Measurements from ENCODE around the gene SPECC1L.

Gene SPECC1L

DNA sequence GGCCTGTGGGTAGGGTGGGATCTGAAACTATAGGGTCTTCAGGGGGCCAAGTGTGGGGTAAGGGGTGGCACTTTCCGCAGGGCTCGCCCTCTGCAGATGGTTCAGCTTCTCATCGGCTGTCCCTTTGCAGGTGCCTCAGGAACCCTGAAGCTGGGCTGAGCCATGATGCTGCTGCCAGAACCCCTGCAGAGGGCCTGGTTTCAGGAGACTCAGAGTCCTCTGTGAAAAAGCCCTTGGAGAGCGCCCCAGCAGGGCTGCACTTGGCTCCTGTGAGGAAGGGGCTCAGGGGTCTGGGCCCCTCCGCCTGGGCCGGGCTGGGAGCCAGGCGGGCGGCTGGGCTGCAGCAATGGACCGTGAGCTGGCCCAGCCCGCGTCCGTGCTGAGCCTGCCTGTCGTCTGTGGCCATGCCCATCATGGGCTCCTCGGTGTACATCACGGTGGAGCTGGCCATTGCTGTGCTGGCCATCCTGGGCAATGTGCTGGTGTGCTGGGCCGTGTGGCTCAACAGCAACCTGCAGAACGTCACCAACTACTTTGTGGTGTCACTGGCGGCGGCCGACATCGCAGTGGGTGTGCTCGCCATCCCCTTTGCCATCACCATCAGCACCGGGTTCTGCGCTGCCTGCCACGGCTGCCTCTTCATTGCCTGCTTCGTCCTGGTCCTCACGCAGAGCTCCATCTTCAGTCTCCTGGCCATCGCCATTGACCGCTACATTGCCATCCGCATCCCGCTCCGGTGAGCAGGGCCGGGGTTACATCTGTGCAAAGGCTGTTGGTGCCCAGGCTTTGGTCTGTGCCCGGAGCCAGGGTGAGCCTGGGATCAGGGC, 162.6 kb downstream of the SPECC1L start:
- no peak for DNase-seq

DNA sequence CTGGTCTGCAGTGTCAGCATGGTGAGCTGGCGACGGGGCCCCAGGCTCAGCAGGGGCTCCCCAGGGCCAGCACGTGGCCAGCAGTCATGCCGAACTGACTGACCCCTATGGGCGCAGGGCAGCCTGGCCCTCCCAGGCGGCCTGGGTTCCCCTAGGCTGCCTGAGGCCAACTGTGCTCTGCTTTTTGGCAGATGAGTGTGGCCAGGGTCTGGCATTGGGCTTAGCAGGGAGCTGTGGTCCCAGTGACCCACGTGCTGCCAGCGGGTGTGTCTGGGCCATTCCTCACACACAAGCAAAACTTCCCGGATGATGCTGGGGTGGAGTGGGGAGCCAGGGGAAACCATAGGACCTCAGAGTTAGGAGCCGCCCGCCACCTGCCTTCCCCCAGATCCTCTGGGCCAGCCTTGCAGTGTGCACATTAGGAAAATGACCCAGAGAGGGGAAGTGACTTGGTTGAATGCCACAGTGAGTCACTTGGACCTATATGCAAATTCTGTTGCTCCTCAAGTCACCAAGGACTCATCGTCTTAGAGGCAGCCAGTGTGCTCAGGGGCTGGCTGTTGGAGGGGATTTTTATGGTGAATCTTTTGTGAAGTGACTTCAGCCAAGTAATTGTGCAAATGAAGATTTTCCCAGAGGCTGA, 163.3 kb downstream of the SPECC1L start:
- no peak for DNase-seq

DNA sequence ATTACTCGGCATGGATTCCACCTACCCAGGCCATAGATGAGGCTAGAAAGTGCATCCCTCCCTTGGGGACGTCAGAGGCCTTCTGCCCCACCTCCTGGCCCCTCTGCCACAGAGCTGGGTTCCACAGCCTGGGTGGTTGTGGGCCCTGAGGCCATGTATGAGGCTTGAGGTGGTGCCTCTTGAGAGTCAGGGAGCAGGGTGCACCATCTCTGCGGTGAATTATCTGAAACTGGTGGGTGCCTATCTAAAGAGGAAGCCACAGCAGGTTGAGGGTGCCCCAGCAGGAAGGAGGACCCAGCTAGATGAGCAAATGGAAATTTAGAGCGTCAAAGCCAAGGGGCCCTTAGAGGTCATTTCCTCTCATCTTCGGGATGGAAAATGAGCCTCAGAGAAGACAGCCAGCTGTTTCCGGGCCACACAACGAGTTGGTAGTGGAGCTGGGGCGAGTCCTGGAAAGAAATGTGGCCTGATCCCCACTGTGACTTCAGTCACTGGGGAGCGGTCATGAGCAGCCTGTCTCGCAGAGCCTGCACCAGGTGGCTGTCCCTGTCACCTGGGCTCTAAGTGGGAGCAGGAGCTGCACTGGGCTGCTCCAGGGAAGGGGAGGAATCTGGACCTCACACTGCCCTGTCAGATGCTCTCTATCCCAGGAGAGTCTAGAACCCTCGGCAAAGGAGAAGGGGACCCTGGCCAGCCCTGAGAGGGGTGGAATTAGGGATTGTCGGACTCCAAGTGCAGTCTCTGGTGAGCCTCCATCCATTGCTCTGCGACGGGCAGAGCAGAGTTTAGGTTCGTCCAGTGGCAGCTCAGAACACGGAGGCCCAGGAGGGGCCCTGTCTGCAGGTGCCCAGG, 164.1 kb downstream of the SPECC1L start:
- DNase-seq = no peak

DNA sequence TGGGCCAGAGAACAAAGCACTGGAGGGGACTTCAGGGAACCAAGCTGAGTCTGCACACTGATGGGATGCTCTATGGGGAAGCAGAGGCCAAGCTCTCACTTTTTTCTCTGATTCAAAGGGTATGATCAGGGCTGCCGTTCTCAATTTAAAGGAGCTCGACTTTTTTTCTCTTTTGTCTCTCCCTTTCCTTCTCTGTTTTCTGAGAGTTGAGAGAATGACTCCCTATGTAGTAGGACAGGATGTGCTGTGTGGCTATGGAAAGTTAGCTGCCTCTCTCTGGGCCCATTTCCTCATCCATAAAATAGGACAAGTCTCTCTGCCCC, 164.7 kb downstream of the SPECC1L start:
- DNase-seq = no peak

DNA sequence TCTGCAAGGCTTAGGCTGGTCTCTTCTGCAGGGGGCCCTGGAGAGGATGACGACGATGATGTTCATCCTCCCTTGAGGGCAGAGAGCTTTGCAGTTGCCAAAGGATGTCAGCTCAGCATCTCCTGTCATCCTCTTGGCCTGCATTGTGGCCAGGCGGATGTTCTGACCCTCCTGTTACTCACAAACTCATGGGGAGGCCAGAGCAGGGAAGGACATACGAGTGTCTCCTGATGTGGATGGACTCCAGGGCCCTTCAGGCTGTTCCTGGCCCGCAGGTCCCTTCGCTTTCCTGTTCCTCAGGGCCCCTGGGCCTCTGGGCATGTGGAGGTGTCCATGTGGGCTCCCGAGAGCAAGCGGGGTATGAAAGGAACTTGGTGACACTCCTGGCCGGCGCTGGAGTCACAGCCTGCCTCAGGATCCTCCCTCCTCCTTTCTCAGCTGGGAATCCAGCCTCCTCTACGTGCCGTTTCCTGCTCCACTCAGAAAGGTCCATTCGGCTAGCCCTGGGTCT, 165.3 kb downstream of the SPECC1L start:
- DNase-seq = no peak

DNA sequence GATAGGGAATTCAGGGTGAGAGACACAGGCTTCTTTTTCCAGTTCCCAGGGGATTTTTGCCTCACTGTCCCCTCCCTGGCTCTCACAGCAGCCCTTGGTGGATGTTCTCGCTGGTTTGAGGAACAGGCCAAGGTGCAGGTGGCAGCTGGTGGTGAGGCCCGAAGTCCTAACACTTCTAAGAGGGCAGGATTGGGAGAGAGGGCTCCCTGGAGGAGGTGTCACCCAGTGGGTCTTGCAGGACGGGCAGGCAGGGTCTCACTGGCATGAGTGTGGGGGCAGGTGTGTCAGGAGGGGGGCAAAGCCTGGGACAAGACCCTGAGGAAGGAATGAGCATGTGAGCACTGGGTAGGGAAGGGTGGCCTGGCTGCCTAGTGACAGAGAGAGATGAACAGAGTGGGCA, 165.9 kb downstream of the SPECC1L start:
- DNase-seq = no peak

DNA sequence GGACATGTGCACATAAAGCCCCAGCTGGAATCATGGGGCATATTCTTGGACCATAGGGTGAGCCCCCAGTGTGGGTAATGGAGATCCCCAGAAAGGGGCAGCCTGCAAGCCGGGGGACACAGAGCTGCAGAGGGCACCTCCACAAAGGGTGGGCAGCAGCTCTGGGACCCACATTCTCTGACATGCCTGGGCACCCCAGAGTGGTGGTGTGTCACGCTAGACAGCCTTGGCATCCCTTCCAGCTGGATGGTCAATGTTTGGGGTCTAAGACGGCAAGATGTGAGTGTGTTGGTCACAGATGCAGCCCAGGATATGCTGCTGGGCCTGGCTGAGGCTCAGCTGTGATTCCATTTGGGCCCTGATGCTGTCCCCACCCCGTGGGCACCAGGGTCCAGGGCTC, 166.5 kb downstream of the SPECC1L start:
- no peak for DNase-seq

DNA sequence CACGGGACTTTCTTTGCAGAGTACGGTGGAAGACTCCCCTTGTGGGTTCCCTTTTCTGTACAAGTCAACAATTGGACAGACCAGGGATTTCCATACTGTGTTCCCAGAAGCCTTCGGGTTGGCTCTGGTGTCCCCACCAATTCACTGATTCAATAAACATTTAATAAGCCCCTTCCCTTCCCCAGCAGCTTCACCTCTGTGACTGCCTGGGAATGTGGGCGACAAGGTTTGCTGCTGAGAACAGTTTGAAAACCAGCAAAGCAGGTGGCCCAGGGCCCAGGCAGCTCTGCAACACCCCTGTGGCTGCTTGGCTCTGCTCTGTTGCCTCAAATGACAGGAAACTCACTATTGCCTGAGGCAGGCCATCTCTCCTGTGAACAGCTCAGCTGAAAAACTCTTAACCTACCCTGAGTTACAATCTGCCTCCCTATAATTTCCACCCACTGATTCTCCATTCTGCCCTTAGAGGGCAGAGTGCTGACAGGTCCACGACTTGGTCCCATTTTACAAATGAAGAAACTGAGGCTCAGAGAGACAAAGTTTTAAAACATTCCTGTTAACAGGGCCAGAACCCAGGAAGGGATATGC, 167.2 kb downstream of the SPECC1L start:
- no peak for DNase-seq

DNA sequence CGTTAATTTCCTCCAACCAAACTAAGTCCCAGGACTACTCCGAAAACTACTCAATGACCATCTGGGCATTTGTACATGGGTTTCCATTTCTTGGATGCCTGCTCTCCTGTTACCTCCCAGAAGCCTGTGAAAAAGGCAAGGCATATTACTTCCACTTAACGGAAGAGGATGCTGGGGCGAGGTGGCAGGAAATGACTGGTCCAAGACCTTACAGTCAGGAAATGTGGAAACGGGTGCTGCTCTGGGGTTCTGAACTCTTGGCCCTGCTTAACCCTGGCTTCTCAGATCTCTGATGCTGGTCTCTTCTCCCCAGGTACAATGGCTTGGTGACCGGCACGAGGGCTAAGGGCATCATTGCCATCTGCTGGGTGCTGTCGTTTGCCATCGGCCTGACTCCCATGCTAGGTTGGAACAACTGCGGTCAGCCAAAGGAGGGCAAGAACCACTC, 169.7 kb downstream of the SPECC1L start:
- DNase-seq = no peak

DNA sequence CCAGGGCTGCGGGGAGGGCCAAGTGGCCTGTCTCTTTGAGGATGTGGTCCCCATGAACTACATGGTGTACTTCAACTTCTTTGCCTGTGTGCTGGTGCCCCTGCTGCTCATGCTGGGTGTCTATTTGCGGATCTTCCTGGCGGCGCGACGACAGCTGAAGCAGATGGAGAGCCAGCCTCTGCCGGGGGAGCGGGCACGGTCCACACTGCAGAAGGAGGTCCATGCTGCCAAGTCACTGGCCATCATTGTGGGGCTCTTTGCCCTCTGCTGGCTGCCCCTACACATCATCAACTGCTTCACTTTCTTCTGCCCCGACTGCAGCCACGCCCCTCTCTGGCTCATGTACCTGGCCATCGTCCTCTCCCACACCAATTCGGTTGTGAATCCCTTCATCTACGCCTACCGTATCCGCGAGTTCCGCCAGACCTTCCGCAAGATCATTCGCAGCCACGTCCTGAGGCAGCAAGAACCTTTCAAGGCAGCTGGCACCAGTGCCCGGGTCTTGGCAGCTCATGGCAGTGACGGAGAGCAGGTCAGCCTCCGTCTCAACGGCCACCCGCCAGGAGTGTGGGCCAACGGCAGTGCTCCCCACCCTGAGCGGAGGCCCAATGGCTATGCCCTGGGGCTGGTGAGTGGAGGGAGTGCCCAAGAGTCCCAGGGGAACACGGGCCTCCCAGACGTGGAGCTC, 170.2 kb downstream of the SPECC1L start:
- DNase-seq = no peak

DNA sequence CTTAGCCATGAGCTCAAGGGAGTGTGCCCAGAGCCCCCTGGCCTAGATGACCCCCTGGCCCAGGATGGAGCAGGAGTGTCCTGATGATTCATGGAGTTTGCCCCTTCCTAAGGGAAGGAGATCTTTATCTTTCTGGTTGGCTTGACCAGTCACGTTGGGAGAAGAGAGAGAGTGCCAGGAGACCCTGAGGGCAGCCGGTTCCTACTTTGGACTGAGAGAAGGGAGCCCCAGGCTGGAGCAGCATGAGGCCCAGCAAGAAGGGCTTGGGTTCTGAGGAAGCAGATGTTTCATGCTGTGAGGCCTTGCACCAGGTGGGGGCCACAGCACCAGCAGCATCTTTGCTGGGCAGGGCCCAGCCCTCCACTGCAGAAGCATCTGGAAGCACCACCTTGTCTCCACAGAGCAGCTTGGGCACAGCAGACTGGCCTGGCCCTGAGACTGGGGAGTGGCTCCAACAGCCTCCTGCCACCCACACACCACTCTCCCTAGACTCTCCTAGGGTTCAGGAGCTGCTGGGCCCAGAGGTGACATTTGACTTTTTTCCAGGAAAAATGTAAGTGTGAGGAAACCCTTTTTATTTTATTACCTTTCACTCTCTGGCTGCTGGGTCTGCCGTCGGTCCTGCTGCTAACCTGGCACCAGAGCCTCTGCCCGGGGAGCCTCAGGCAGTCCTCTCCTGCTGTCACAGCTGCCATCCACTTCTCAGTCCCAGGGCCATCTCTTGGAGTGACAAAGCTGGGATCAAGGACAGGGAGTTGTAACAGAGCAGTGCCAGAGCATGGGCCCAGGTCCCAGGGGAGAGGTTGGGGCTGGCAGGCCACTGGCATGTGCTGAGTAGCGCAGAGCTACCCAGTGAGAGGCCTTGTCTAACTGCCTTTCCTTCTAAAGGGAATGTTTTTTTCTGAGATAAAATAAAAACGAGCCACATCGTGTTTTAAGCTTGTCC, 171.0 kb downstream of the SPECC1L start:
- no peak for DNase-seq

DNA sequence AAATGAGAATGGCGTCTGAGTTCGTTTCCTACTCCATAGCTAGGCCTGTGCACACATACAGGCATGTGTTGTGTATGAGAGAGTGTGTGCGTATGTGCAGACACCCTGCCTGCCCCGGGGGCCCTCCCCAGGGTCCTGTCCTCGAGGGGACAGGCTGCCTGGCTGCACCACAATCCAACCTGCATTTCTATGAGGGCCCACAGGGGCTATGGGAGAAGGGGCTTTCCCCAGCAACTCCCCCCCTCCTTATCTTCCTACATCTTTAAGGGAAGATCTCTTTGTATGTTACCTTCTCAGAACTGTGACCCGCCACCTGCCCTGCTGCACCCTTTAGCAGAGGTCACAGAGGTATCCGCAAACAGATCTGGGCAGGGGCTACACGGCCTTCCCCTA, 171.7 kb downstream of the SPECC1L start:
- DNase-seq = no peak

DNA sequence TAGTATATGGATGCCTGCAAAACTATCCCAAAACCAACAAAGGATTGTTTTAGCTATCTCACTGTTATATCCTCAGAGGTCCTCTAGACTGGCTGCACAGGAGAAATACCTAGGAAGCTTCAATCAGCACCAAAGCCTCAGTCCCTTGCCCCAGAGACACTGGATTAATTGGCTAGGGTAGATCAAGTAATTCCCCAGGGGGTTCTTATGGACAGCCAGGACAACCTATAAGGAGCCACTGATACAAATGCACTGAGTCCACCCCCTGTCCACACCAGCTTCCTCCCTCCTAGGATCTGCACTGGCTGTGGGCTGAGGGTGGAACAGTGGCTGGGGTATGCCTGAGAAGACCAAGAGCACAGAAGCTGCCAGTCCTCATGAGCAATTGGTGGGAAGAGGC, 173.0 kb downstream of the SPECC1L start:
- no peak for DNase-seq

DNA sequence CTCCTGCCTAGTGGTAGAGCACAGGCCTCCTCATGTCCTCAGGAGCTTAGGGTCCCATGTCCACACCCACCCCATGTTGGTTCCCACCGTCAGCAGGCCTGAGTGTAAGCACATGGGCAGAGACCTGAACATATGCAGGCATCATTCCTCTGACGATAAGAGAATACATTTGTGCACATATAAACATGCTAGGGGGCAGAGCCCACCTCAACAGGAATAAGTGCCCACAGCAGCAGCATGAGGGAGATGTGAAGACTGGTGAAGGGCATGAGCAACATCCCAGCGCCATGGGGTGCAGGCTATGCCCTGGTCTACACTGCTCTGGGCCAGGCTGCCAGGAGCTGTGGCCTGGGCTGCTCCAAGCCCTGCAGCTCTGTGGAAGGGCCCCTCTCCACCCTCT, 173.6 kb downstream of the SPECC1L start:
- no peak for DNase-seq

DNA sequence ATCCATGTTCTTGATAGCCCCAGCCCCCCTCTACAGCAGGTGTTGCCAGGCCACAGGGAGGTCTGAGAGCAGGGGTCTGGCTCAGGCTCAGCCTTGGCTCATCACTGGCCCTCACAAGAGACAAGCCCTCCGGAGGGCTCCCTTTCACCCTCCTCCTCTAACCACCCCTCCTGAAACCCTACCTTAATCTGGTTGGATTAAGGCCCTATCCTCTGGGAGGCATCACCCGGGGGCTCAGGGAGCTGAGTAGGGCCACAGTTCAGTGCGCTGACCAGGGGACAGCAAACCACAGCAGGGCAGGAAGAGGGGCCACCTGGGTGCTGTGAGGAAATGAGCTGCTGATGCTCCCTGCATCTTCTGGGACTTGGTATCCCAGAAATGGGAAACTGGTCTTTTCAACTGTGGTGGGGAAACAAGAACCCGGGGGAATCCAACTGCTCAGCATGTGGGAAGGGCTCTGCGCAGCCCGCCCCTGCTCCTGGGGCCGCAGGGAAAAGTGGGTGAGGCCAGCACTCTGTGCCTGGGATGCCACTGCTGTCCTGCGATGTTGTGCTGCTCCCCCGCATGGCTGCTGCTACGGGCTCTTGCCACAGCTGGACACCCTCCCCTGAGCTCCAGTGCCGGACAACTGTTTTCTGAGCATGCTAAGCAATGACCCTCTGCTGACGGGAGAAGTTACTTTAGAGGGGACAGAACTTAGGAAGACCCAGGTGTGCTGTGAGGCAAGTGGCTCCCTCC, 174.3 kb downstream of the SPECC1L start:
- DNase-seq = no peak

DNA sequence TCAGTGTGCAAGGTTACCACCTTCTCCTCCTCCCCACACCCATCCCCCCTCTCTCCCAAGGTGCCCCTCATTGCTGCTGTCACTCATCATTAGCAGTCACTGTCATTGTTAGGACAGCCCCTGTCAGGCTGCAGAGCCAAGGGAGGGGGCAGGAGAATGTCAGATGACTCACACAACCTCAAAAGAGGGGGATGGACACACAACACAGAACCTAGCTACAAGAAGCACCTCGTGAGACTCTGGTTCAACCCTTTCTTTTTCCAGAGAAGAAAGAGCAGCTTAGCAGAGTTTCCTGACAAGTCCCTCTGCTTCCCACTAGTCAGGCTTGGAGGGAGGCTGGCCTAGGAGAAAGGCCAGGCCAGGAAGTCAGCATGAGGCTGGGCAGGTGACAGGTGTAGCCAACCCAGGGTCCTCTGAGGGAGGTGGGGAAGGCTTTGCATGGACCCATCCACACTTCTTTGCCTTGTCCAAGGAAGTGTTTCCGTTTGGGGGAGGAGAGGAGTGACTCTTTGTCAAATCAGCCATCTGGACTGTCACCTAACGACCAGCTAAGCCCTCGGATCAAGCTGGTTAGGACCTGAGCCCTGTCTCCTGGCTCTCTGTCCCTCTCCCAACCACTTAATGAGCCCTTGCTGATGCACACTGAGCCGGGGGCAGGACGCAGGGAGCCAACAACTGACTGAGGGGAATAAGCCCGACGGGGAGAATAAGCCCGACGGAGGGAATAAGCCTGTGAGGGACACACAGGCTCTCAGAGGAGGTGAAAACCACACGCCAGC, 175.0 kb downstream of the SPECC1L start:
- no peak for DNase-seq

DNA sequence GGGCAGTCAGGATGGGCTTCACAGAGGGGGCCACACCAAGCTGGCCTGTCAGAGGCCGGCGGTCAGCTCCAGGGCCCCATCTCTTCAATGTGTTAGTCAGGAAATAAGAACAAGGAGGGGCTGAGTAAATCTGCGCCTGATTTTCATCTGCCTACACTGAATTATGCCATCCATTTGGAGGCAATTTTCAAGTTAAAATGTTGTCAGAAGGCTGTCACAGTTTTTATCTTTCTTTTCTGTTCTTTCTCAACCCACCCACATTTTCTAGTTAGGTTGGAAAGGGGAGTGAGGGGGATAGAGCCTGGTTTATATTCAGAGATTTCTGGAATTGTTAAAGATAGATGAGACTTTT, 175.6 kb downstream of the SPECC1L start:
- DNase-seq = no peak

DNA sequence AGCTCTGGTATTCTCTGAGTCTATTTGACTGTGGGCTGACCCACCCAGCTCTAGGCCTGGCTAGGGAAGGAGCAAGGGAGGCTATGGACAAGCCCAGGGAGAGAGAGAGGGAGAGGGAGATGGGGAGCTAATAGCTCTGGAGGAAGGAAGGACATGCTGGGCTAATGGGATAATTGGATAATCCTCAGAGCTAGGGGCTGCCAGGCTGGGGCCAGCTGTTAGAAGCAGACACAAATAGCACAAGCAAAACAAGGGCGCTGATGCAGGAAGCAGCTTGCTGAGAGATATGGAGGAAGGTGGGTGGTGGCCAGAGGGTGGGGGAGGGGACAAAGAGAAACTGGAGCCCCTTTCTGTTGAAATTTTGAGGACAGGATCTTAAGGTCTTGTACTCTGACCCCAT, 180.0 kb downstream of the SPECC1L start:
- no peak for DNase-seq

DNA sequence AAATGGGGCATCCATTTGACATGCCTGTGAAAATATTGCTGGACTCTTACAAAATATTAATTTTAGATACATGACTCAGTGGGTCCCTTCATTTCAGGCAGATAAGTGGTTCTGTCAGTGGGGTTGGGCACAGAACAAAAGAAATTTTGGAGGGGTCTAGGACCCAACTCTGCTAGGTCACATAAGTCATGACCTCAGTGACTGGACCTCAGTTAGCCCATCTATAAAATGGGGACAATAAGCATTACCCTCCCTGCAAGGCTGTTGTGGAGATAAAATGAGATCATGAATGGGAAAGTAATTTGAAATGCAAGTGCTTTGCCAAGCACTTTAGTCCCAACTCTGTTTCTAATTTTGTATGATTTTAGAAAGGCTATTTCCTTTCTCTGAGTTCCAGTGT, 180.5 kb downstream of the SPECC1L start:
- DNase-seq = no peak

DNA sequence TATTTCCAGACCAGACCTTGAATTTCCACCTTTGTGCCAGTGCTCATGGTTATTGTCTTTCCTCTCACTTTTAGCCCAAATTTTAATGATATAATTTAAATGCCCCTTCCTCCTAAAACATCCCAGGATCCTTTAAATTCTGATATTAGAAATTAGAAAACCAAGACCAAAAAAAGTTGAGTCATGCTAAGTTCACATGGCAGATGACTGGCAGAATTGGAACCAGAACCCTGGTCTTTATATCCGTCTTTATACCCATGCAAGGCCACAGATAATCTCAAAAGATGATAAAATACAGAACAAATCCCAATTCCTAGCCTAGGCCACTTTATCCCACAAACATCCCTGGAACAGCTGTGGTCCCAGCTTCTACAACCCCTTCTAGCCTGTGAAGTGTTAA, 183.2 kb downstream of the SPECC1L start:
- DNase-seq = no peak

Data from amniotic stem cell (primary cell).